Esophagus (tissue), 2 donors: ENCODE results near the gene AP4S1. TPM values are rescaled to one million over a fixed set of nuclear protein-coding genes. Genes with fewer than 3 reads are reported as not detected.

Source experiments
- H3K27ac ChIP-seq, 2 donors: one replicate each; pipeline ENCODE4 v1.5.1; 2013; ENCODE audit warnings: low read depth in 2 of 2, mild to moderate bottlenecking in 2 of 2, inconsistent platforms in 1 of 2, low read length in 1 of 2, moderate library complexity in 1 of 2
- H3K27me3 ChIP-seq, 2 donors: one replicate each; pipeline ENCODE4 v1.6.1; 2013; ENCODE audit warnings: low read length in 2 of 2, control low read depth in 1 of 2, mild to moderate bottlenecking in 1 of 2; ENCODE audit not compliant: insufficient read depth in 2 of 2, control insufficient read depth in 1 of 2
- H3K36me3 ChIP-seq, 2 donors: one replicate each; pipeline ENCODE4 v1.6.1; 2013; ENCODE audit warnings: low read length in 1 of 2; ENCODE audit not compliant: control insufficient read depth in 2 of 2, insufficient read depth in 2 of 2
- H3K4me1 ChIP-seq, 2 donors: one replicate each; pipeline ENCODE4 v1.6.1; 2013; ENCODE audit warnings: low read length in 1 of 2; ENCODE audit not compliant: control insufficient read depth in 2 of 2, insufficient read depth in 2 of 2
- H3K4me3 ChIP-seq, 2 donors: one replicate each; pipeline ENCODE4 v1.5.1; 2013; ENCODE audit warnings: low read length in 2 of 2, mild to moderate bottlenecking in 2 of 2, low read depth in 1 of 2, moderate library complexity in 1 of 2
- H3K9me3 ChIP-seq, 2 donors: one replicate each; pipeline ENCODE4 v1.6.1; 2013; ENCODE audit warnings: mild to moderate bottlenecking in 2 of 2, low read depth in 1 of 2, low read length in 1 of 2, moderate library complexity in 1 of 2; ENCODE audit not compliant: control insufficient read depth in 2 of 2, insufficient read depth in 1 of 2
- WGBS, 2 donors: extraction: QIAGEN DNeasy Blood & Tissue Kit; methylation state at CpG; one replicate each; pipeline ENCODE4 v1.1.7; 2013; 5-methylcytosine and 5-hydroxymethylcytosine counted together
- polyA plus RNA-seq, 2 donors: library from polyadenylated mRNA; stranded (reverse); fragments of 200-250 nt; gene quantifications; one replicate each; pipeline ENCODE4 v1.2.3, GENCODE V29; 2013
- donor health status: healthy with polysubstance abuse.
- donor health status: Bipolar disorder and iron deficiency.

The AP4S1 gene
- polyA plus RNA-seq, 2 donors: 2.4 to 3.7 TPM

DNA sequence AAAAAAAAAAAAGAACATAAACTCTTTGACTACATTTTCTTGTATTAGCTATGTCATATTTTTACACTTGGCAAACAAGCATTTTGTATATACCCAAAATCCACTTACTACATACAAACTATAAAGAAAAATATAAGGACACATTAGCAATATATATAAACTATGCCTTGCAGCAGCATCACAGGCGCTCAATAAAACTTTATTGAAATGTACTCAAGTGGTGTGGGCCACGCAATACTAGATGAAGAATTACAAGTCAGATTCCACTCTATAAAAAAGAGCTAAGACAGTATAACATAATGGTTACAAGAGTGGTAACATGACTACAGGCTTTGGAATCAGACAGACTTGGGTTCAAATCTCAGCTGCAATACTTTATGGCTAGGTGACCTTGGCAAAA lies 3.1 kb upstream of the AP4S1 start:
- Histone ChIP-seq H3K4me1 (peaks cover 0 to 3% of the 10 kb centered on the region in 2 donors), H3K9me3 (no peaks in the 10 kb centered on the region), H3K36me3 (peaks cover 0 to 2% of the 10 kb centered on the region in 2 donors), H3K27ac (no peak overlapping the region), H3K4me3 (no peak overlapping the region), H3K27me3 (no peaks in the 10 kb centered on the region)
- 72 to 75% methylated on average over 2 of the region's 2 CpGs for WGBS, 2 donors

DNA sequence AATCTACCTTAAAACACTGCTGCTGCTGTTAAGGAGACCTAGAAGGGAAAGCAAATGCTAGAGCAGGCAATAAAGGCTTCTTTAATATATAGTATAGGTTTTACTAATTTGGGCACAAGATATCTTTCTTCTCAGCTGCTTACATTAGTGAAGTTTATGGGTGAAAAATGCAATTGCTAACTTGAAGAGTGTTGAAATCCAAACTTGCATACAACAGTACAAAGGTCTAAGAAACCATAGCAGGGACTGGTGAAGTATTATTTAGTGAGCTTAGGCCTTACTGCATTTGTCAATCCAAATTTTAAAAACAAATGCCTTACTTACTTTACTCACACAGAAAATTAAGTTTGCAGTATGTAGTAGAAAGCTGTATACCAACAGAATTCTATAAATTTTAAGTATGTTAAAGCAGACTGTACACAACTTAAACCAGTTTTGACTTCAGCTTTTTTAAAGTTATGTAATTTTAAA lies 1.4 kb upstream of the AP4S1 start:
- no peak overlapping the region for H3K4me3 ChIP-seq
- no peaks in the 10 kb centered on the region for H3K36me3 ChIP-seq
- no peaks in the 10 kb centered on the region for H3K4me1 ChIP-seq
- no peak overlapping the region for H3K27ac ChIP-seq
- H3K9me3 ChIP-seq: no peaks in the 10 kb centered on the region
- no peaks in the 10 kb centered on the region for H3K27me3 ChIP-seq

DNA sequence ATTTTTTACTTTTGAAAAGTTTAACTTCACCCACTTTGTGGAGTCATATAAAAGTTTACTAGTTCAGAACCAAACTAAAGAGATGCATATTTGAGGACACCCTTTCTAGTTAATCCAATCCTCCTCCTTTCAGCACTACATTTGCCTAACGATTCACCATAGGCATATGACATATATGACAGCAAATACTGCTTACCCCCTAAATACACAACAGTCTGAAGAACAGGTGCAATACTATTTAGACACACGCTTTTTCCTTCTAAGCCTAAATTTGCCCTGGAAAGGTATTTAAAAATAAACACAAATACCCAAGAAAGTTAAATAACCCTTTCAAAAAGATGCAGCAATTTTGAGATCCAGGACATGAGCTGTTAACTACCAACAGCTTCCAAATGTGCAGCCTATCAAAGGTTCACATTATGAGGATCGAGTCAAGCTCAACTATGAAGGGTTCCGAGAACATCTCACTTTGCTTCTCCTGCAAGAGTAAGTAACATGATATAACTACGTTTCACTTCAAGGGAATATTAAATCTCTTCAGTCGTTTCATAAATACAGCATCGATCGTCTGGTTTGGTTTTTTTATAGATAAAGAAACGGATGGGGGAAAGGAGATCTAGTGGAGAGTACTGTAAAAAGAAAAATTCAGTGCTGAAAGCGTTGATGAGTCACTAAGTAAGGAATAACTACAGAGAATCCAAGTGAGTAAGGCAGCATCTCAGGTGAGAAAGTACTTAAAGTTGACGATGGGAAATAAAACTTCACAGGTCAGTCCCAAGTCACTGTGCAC lies 677 bp upstream of the AP4S1 start:
- Histone ChIP-seq H3K36me3 (no peaks in the 10 kb centered on the region), H3K4me1 (no peaks in the 10 kb centered on the region), H3K27ac (peak overlapping the region; percentile 90 to 98), H3K4me3 (peak overlapping the region; percentile 96 to 97), H3K9me3 (no peaks in the 10 kb centered on the region), H3K27me3 (no peaks in the 10 kb centered on the region)
- 3 to 4% methylated on average over 11 of the region's 11 CpGs for WGBS, 2 donors

DNA sequence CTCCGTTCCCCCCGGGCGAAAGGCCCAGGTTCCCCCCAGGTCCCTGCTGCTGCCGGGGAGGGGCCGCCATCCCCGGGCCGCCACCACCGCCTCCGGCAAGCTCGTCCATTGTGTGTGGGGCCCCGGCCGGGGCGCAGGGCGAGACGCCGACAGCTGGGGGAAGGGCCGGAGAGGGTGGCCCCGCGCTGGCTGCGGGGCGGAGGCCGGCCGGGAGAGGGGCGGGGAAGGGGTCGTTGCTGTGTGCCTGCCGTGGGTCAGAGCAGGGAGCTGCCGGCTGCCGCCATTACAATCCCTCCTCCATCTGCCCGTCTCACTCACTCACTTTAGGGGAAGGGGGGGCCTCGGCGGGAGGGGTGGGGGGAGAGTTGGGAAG lies 614 bp downstream of the AP4S1 start, which contains the start of gene STRN3:
TSS of gene STRN3 (minus strand) at position 303 of the 373 bp plus-strand sequence. CDS start at position 109, 194 bp downstream.
- no peaks in the 10 kb centered on the region for H3K4me1 ChIP-seq
- H3K36me3 ChIP-seq: no peaks in the 10 kb centered on the region
- H3K9me3 ChIP-seq: no peaks in the 10 kb centered on the region
- no peaks in the 10 kb centered on the region for H3K27me3 ChIP-seq
- peak within 1 kb of the TSS; percentile 96 to 97 for H3K4me3 ChIP-seq
- WGBS, 2 donors: 0 to 1% methylated on average over 31 of the region's 31 CpGs
- H3K27ac ChIP-seq: peak within 1 kb of the TSS; percentile 90 to 98

DNA sequence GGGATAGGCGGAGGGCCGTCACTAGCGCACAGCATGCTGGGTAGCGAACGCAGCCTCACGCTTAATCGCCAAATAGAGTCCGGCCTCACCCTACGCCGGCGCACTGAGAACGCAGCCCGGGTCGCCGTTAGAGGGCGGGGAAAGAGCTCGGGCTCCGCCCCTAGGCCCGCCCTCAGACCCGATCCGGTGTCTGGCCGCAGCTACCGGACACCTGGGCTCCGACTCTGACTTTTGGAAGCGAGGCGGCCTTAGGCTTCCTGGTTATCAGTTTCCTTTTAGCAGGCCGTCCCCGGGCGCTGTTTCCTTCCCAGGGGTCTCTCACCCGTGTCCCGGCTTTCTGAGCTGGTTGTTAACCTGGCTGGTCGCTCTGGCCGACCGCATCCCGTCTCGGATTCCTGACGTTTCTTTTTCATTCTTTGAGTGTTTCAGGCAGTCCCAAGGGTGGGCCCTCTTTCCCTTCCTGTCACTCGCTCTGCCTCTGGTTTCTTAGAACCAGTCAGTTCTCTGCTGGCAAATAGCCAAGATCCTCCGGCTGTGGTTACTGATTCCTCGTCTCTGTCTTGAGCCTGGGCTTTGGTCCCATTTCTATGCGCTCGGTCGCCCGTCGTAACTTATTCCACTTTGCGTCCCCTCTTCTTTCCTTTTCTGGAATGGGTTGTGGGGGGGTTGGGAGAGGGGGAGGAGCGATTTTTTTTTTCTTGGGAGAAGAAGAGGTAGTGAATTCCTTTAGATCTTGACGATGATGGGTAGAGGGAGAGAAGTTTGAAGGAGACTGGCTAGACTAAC lies 1.2 kb downstream of the AP4S1 start:
- no peaks in the 10 kb centered on the region for H3K36me3 ChIP-seq
- peak overlapping the region; percentile 90 to 98 for H3K27ac ChIP-seq
- 0 to 1% methylated on average over 47 to 48 of the region's 48 CpGs for WGBS, 2 donors
- H3K27me3 ChIP-seq: no peaks in the 10 kb centered on the region
- peak overlapping the region; percentile 96 to 97 for H3K4me3 ChIP-seq
- no peaks in the 10 kb centered on the region for H3K9me3 ChIP-seq
- H3K4me1 ChIP-seq: no peaks in the 10 kb centered on the region

DNA sequence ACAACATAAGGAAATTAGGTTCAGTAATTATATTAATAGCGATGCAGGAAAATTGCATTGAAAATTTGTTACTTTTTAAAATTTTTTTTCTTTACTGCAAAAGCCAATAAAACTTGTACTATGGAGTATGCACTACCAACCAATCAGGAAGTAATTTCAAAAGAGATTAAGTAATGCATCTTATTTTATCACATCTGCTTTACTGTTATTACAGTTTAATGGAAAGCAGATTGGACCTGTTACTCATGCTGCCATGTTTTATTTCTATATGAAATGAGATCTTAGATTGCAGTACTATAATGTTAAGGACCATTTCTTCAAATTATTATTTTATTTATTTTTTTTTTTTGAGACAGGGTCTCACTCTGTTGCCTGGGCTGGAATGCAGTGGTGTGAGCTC lies 2.4 kb downstream of the AP4S1 start:
- no peak overlapping the region for H3K4me3 ChIP-seq
- H3K27me3 ChIP-seq: no peaks in the 10 kb centered on the region
- no peaks in the 10 kb centered on the region for H3K9me3 ChIP-seq
- H3K4me1 ChIP-seq: no peaks in the 10 kb centered on the region
- WGBS, 2 donors: 94 to 98% methylated on average over 1 of the region's 1 CpG
- no peak overlapping the region for H3K27ac ChIP-seq
- no peaks in the 10 kb centered on the region for H3K36me3 ChIP-seq

DNA sequence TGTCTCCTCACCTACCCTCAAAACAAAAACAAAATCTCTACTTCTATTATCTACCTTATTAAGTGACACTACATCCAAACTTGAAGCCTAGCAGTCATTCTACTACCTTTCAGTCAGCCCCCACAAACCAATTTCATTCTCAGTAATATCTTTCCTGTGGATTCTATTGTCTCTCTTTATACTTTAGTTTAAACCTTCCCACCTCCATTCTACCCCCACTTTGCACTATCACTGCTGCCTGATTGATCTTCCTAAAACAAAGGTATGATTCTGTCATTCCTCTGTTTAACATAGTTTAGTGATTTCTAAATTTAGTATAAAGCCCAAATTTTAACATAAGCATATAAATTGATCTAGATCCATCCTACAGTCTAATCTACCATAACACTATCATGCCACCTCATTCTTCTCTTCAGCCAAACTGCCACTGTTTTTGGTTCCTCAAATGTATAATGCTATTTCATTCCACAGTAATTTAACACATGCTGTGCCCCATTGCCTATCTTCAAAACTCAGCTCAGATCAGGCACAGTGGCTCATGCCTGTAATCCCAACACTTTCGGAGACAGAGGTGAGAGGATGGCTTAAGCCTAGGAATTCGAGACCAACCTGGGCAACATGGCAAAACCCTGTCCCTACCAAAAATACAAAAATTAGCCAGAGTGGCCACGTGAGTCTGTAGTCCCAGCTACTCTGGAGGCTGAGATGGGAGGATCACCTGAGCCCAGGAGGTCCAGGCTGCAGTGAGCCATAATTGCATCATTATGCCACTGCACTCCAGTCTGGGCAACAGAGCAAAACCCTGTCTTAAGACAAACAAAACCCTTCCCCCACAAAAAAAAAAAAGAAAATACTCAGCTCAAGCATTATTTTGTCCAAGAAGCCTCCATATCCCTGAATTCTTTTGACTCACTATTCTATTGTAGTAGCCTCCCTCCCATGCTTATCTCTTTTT lies 3.8 kb downstream of the AP4S1 start:
- no peaks in the 10 kb centered on the region for H3K4me1 ChIP-seq
- no peaks in the 10 kb centered on the region for H3K9me3 ChIP-seq
- 96 to 97% methylated on average over 3 of the region's 3 CpGs for WGBS, 2 donors
- no peaks in the 10 kb centered on the region for H3K36me3 ChIP-seq
- no peak overlapping the region for H3K27ac ChIP-seq
- H3K27me3 ChIP-seq: no peaks in the 10 kb centered on the region
- H3K4me3 ChIP-seq: no peak overlapping the region

DNA sequence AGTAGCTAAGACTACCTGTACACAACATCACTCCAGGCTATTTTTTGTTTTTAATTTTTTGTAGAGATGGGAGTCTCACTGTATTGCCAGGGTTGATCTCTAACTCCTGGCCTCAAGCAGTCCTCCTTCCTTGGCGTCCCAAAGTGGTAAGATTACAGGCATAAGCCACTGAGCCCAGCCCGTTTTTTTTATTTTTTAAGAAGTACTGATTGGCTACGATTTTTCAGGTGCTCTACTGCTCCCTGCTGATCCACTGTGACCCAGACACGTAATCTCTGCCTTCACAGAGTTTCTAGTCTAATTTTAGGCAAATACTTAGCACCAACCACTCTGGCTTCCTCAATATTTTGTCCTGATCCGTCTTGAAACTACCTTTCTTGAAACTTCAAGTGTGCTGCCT lies 5.0 kb downstream of the AP4S1 start:
- no peak overlapping the region for H3K27ac ChIP-seq
- H3K4me3 ChIP-seq: no peak overlapping the region
- no peaks in the 10 kb centered on the region for H3K4me1 ChIP-seq
- H3K27me3 ChIP-seq: no peaks in the 10 kb centered on the region
- no peaks in the 10 kb centered on the region for H3K36me3 ChIP-seq
- WGBS, 2 donors: 93 to 94% methylated on average over 5 of the region's 5 CpGs
- H3K9me3 ChIP-seq: no peaks in the 10 kb centered on the region

DNA sequence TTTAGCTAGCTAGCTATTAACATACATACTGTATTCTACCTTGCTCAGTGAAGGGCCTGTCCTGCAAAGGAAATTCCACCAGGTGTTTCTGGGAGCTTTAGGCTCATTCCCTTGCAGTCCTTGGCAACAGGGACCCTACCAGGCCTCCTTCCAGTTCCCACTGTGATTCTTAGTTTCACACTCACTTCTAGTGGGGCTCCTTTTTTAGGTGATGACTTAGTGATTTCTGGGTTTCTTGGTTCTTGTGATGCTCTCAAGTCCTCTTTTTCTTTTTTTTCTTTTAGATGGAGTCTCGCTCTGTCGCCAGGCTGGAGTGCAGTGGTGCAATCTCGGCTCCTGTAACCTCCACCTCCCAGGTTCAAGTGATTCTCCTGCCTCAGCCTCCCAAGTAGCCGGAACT lies 11.1 kb downstream of the AP4S1 start:
- no peak overlapping the region for H3K4me3 ChIP-seq
- no peaks in the 10 kb centered on the region for H3K36me3 ChIP-seq
- H3K9me3 ChIP-seq: no peaks in the 10 kb centered on the region
- no peaks in the 10 kb centered on the region for H3K27me3 ChIP-seq
- no peaks in the 10 kb centered on the region for H3K4me1 ChIP-seq
- no peak overlapping the region for H3K27ac ChIP-seq
- 96 to 99% methylated on average over 4 of the region's 4 CpGs for WGBS, 2 donors
